ENCODE measurements around the gene TEX30. TPM values are rescaled to one million over a fixed set of nuclear protein-coding genes. Genes with fewer than 3 reads are reported as not detected.
"Not testable (repeated sequence)": the region's sequence is repeated elsewhere in the genome, so short reads cannot be mapped to it uniquely, and the experiment has no call there.

Gene TEX30
- total RNA-seq, 4 donors from 2014 or later = 11.2 to 20.5 (median 14.7) TPM

GRCh38 chr13:102792396-102792795 is 18.8 kb upstream of the TEX30 start:
- H3K9me3 ChIP-seq = no peaks in the 10 kb centered on the region
- intact Hi-C loops (cut with DNase I; ENCODE audit: low total_unique reads) = no loop called here
- H3K36me3 ChIP-seq = no peaks in the 10 kb centered on the region
- H3K4me3 ChIP-seq = no peak overlapping the region
- no peaks in the 10 kb centered on the region for H3K4me1 ChIP-seq
- no peaks in the 10 kb centered on the region for H3K27me3 ChIP-seq
- TF ChIP-seq POLR2A (IDR thresholded peaks at IDR 0.05) (no peak), CTCF (IDR thresholded peaks at IDR 0.05) (no peak)
- DNase-seq = no peak
- no peak overlapping the region for H3K27ac ChIP-seq

- Histone ChIP-seq H3K27ac (no peak overlapping the region), H3K4me1 (no peaks in the 10 kb centered on the region), H3K27me3 (no peaks in the 10 kb centered on the region), H3K9me3 (no peaks in the 10 kb centered on the region), H3K4me3 (no peak overlapping the region), H3K36me3 (no peaks in the 10 kb centered on the region)
- no peak for TF ChIP-seq POLR2A (IDR thresholded peaks at IDR 0.05)
- TF ChIP-seq CTCF (IDR thresholded peaks at IDR 0.05) = no peak
- intact Hi-C loops (cut with DNase I; ENCODE audit: low total_unique reads) = no loop called here
- no peak for DNase-seq
These were observed 15.1 kb upstream of the TEX30 start for GRCh38 chr13:102788683-102789082.

GRCh38 chr13:102784483-102784882 is 10.9 kb upstream of the TEX30 start:
- no peak for DNase-seq
- Histone ChIP-seq H3K9me3 (no peaks in the 10 kb centered on the region), H3K27ac (no peak overlapping the region), H3K27me3 (no peaks in the 10 kb centered on the region), H3K4me1 (no peaks in the 10 kb centered on the region), H3K4me3 (no peak overlapping the region), H3K36me3 (no peaks in the 10 kb centered on the region)
- intact Hi-C loops (cut with DNase I; ENCODE audit: low total_unique reads) = no loop called here
- no peak for TF ChIP-seq CTCF (IDR thresholded peaks at IDR 0.05)
- no peak for TF ChIP-seq POLR2A (IDR thresholded peaks at IDR 0.05)

- TF ChIP-seq POLR2A (IDR thresholded peaks at IDR 0.05) (no peak), CTCF (IDR thresholded peaks at IDR 0.05) (no peak)
- no peaks in the 10 kb centered on the region for H3K9me3 ChIP-seq
- H3K27ac ChIP-seq = no peak overlapping the region
- no peak overlapping the region for H3K4me3 ChIP-seq
- DNase-seq = no peak
- H3K4me1 ChIP-seq = no peaks in the 10 kb centered on the region
- H3K36me3 ChIP-seq = no peaks in the 10 kb centered on the region
- intact Hi-C loops (cut with DNase I; ENCODE audit: low total_unique reads) = no loop called here
- no peaks in the 10 kb centered on the region for H3K27me3 ChIP-seq
These were observed 8.0 kb upstream of the TEX30 start for GRCh38 chr13:102781591-102781990.

GRCh38 chr13:102780656-102781055 is 7.1 kb upstream of the TEX30 start:
- H3K27me3 ChIP-seq; H3K27ac ChIP-seq; DNase-seq; H3K4me3 ChIP-seq; H3K4me1 ChIP-seq; H3K9me3 ChIP-seq; H3K36me3 ChIP-seq; intact Hi-C loops (cut with DNase I; ENCODE audit: low total_unique reads): not testable (repeated sequence)

- Histone ChIP-seq H3K4me1 (no peaks in the 10 kb centered on the region), H3K9me3 (no peaks in the 10 kb centered on the region), H3K4me3 (no peak overlapping the region), H3K27me3 (no peaks in the 10 kb centered on the region), H3K36me3 (no peaks in the 10 kb centered on the region), H3K27ac (no peak overlapping the region)
- no peak for DNase-seq
- intact Hi-C loops (cut with DNase I; ENCODE audit: low total_unique reads) = no loop called here
- no peak for TF ChIP-seq POLR2A (IDR thresholded peaks at IDR 0.05)
- no peak for TF ChIP-seq CTCF (IDR thresholded peaks at IDR 0.05)
These were observed 6.0 kb upstream of the TEX30 start for GRCh38 chr13:102779436-102780159.

Measured in uterus (tissue), 4 donors.